GM19099 (cell line): ENCODE results near the gene STK10.

ENCODE experiments used
- POLR2A ChIP-seq: IDR thresholded peaks from 3 replicates; pipeline ENCODE4 v1.6.1; 2011; ENCODE audit warnings: low read depth; ENCODE audit not compliant: insufficient read length; ENCODE audit errors: extremely low read depth

Gene STK10

DNA sequence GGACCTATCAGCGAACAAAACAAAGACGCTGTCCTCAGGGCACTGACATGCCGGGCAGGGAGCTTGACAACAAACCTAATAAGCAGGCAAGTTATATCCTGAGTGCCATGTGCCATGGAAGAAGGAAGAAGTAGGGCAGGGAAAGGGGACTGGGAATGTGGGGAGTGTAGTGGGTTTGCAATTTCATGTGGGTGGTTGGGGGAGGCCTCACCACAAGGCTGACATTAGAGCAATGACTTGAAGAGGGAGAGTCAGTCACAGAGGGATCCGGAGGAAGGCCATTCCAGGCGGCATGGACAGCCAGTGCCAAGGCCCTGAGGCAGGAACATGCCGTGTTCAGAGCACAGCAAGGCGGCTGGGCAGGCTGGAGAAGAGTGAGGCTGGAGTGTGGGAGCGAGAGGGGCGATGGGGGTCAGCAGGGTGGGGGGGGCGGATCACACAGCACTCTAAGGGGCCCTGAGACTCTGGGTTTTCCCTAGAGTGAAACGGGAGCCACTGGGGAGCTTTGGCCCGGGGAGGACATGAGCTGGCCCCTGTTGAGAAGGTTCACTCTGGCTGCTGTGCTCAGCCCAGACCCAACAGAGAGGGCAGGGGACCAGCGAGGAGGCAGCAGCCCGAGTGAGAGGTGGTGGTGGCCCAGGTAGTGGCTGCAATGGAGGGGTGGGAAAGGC lies 86.3 kb downstream of the STK10 start:
- no peak for TF ChIP-seq POLR2A

- no peak for TF ChIP-seq POLR2A
Observed at GRCh38 chr5:172098883-172099282, 89.1 kb downstream of the STK10 start.

GRCh38 chr5:172098046-172098445 lies 90.0 kb downstream of the STK10 start:
- TF ChIP-seq POLR2A: no peak

DNA sequence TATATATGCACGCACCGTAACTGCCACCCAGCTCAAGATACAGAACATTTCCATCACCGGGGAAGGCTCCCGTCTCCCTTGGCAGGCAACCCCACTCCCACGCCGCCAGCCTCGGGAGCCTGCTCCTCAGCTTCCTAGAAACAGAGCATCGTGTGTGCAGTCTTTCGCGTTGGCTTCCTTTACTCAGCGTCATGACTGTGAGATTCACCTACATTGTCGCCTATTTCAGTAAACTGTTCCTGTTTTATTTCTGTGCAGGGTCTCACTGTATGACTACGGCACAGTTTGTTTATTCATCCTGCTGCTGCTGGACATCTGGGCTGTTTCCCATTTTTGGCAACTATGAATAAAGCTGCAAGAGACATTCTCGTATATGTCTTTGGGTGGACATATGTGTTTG lies 90.7 kb downstream of the STK10 start:
- TF ChIP-seq POLR2A: no peak

DNA sequence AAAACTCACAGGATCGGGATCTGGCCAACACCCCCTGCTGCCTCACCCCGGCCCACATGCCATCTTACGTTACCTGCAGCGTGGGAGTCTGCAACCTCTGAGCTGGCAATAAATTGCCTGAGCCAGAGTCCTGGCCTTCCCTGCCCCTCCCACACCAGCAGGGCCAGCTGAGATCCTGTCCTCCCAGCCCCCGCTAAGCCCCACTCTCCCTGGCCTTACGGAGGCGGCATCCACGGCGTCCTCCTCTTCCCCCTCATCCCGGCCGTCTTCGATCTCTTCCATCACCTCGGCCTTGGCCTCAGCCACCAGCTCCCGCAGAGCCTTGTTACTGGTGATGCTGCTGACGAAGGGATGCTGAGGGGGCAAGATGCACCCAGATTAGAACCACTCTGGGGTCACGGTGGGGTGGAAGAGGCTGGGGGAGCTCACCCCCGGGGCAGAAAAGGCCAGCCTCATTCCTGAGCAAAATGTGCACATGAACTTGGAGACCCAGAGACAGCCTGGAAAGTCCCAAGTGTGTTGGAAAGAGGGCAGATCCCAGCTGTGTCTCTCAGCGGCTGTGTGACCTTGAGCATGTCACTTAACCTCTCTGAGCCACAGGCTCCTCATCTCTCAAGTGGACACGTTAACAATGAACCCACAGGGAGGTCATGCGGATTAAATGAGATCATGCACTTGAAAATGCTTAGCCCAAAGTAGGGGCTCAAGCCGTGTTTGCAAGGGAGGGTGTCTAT lies 91.7 kb downstream of the STK10 start:
- TF ChIP-seq POLR2A: no peak

GRCh38 chr5:172095368-172096206 lies 92.4 kb downstream of the STK10 start:
- TF ChIP-seq POLR2A: no peak

DNA sequence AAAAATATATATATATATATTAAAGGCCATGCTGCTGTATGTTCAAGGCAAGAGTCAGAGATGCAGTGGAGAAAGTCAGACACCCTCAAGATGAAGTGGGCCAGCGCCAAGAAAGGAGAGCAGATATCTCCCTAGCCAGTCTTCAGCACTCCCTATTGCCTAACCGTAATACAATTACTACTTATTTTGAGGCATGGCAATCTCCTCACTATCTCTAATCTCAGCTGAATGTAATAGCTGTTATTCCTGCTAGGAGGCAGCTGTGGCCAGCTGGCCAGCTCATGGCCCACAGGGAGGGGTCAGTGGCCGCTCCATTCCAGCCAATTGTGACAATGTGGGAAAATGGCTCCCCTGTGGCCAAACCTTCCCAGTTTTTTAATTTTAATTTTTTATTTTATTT lies 94.1 kb downstream of the STK10 start:
- no peak for TF ChIP-seq POLR2A

- no peak for TF ChIP-seq POLR2A
Observed at GRCh38 chr5:172093559-172093958, 94.5 kb downstream of the STK10 start.

DNA sequence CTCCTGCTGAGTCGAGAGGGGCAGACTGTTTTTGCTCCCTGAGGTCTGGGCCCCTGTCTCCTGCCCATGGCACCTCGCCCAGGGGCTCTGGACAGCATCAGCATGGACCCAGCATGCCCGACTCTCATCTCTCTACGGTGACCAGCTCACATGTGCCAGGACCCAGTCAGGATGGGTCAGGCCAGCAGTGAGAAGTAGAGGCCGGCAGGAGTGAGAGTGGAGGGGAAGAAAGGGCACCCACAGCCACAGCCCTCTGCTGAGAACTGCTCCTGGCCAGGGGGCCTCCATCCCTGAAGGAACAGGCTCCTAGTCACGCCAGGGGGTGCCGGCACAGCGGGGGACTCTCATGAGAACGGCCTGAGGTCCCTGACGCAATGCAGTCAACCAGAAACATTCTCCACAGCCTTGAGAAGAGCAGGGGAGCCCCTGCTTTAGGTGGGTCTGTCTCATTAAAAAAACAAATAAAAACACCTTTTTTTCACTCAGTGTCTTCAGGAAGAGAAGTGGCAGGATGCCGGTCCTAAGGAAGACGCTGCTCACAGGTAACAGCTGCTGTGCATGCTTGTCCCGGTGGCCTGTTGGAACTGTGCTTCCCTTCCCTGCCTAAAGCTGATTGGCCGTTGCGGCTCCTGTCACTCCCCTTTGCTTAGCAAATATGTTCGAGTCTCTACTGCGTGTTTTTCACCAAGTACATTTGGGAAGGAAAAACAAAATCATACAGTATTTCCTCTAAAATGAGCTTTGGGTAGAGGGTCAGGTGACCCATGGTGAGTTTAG lies 95.9 kb downstream of the STK10 start:
- TF ChIP-seq POLR2A: no peak

DNA sequence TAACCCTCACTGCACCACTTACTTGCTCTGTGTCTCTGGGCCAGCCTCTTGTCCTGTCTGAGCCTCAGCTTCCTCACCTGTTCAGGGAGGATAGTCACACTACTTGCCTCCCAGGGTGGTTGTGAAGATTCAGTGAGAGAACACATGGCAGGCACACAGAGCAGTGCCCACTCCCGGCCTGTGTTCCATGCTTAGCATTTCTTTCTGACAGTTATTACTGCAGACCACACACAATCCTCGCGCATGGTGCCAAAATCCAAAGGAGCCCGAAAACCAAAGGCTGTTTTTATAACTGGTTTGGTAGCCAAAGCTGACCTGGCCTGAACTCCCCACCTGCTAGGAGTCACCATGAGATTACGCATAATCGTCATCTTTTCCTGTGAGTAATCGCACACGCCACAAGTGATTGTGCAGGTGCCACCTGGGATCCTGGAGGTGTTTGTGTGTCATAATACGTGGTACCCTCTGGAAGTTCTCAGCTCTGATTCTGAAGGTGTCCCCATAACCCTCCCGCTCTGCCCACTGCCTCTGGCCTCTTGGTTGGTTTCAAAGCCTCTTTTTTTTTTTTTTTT lies 97.0 kb downstream of the STK10 start:
- no peak for TF ChIP-seq POLR2A

- no peak for TF ChIP-seq POLR2A
Observed at GRCh38 chr5:172089298-172090117, 98.5 kb downstream of the STK10 start.

DNA sequence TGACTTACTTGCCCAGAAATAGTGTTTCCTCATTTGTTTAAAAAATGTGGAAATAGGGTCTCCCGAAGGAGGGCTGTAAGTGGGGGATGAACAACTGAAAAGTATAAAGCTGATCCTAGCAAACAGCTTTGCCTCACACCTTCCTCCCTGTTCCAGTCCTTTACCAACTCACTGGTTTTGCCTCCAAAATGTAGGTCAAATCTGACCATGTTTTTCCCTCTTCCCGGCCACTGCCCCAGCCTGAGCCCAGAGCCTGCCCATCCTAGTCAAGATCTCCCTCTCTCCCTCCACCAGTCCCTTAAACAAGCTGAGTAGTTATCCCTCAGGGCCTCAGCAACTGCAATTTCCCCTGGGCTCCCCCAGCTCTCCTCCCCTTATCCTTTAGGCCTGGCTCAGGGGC lies 99.2 kb downstream of the STK10 start:
- TF ChIP-seq POLR2A: no peak

DNA sequence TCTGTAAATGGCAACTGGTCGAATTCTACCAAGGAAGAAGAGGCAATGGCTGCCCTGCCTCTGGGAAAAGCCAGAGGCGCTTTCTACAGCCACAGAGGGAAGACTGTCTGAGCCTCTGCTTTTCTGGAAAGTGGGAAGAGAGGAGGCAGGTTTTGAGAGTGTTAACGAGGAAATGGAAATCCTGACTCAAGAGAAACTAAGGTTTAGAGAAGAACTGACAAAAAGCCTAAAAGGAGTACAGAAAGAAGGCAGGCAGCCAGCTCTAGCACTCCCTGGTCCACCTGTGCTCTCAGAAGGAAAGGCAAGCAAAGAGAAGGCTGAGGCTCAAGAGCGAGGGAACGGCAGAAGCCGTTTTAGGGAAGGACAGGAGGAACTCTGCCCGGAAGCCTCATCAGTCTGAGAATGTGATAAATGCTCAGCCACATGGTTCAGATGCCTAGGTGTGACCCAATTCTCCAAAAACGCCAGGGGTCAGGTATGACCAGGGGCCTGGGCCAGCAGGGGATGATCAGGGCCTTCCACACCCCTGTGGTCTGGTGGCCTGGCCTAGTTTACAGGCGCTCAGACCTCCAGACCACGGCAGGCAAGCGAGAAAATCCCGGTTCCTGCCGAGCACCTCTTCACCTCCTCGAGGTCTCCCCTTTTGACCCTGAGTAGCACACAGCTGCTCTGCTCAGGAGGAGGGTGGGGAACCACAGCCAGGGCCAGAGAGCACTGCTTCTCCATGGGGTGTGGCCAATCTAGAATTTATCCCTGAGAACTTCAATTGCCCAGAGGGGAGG lies 101.6 kb downstream of the STK10 start:
- no peak for TF ChIP-seq POLR2A
